Peyer's patch (tissue), 4 donors: ENCODE measurements around the gene LRRC42.

Source experiments
- POLR2A ChIP-seq, 2 donors: fragments of 450-650 bp; IDR thresholded peaks; one replicate each; pipeline ENCODE4 v1.5.1; 2017; ENCODE audit warnings: antibody characterized with exemption in 2 of 2, mild to moderate bottlenecking in 2 of 2, moderate library complexity in 2 of 2
- TF ChIP-seq, protein P1 (sequence below), 6 experiments: fragments of 450-650 bp in 4 of 6; fragments of 200-600 bp in 2 of 6; sonication (generic) in 1 of 6; IDR thresholded peaks; one replicate each; pipeline ENCODE4 v1.5.1; 2017 to 2019; ENCODE audit warnings: antibody characterized with exemption in 6 of 6, mild to moderate bottlenecking in 3 of 6, moderate library complexity in 1 of 6

DNA sequence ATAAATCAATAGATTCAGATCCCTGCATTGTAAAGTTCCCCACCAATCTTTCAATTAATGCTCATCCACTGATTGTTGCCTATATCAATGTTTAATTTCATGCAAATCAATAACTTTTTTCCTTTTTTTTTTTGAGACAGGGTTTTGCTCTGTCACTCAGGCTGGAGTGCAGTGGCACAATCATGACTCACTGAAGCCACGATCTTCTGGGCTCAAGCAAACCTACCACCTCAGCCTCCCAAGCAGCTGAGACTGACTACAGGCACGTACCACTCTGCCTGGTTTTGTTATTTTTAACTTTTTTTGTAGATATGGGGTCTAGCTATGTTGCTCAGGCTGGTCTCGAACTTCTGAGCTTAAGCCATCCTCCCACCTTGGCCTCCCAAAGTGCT lies 26.5 kb upstream of the LRRC42 start:
- TF ChIP-seq, protein P1, sequence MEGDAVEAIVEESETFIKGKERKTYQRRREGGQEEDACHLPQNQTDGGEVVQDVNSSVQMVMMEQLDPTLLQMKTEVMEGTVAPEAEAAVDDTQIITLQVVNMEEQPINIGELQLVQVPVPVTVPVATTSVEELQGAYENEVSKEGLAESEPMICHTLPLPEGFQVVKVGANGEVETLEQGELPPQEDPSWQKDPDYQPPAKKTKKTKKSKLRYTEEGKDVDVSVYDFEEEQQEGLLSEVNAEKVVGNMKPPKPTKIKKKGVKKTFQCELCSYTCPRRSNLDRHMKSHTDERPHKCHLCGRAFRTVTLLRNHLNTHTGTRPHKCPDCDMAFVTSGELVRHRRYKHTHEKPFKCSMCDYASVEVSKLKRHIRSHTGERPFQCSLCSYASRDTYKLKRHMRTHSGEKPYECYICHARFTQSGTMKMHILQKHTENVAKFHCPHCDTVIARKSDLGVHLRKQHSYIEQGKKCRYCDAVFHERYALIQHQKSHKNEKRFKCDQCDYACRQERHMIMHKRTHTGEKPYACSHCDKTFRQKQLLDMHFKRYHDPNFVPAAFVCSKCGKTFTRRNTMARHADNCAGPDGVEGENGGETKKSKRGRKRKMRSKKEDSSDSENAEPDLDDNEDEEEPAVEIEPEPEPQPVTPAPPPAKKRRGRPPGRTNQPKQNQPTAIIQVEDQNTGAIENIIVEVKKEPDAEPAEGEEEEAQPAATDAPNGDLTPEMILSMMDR (IDR thresholded peaks at IDR 0.05) = no peak
- no peak for TF ChIP-seq POLR2A (IDR thresholded peaks at IDR 0.05)
